Tibial artery (tissue), 4 donors: ENCODE data around the gene BCAS1.

Experiments used
- DNase-seq, 2 donors: peaks; one replicate each; pipeline ENCODE4 v3.0.0-alpha.2; 2019
- H3K27ac ChIP-seq, 2 donors: fragments of 200-600 bp; sonication (generic) in 1 of 2; 1 replicate in 1 of 2; 2 replicates in 1 of 2; pipeline ENCODE4 v1.5.1; 2018 to 2019; ENCODE audit warnings: mild to moderate bottlenecking in 1 of 2
- H3K27me3 ChIP-seq, 2 donors: fragments of 200-600 bp; sonication (generic) in 1 of 2; one replicate each; pipeline versions ENCODE4 v1.5.1 to v1.6.0; 2016 to 2019
- H3K36me3 ChIP-seq, 3 donors: fragments of 200-600 bp; sonication (generic) in 2 of 3; one replicate each; pipeline ENCODE4 v1.5.1; 2016 to 2019; ENCODE audit warnings: mild to moderate bottlenecking in 2 of 3
- H3K4me1 ChIP-seq, 4 donors: fragments of 200-600 bp; sonication (generic) in 2 of 4; 1 replicate in 3 of 4; 2 replicates in 1 of 4; pipeline ENCODE4 v1.5.1; 2016 to 2019
- H3K4me3 ChIP-seq, 2 donors: fragments of 200-600 bp; sonication (generic) in 1 of 2; 1 replicate in 1 of 2; 2 replicates in 1 of 2; pipeline ENCODE4 v1.5.1; 2018 to 2019; ENCODE audit warnings: mild to moderate bottlenecking in 2 of 2
- H3K9me3 ChIP-seq, 3 donors: fragments of 200-600 bp; sonication (generic) in 1 of 3; one replicate each; pipeline ENCODE4 v1.5.1; 2016 to 2019
- CTCF ChIP-seq, 2 experiments: fragments of 200-600 bp in 1 of 2; fragments of 450-650 bp in 1 of 2; IDR thresholded peaks; one replicate each; pipeline ENCODE4 v1.5.1; 2017 to 2019; ENCODE audit warnings: antibody characterized with exemption in 2 of 2, mild to moderate bottlenecking in 1 of 2, moderate library complexity in 1 of 2
- intact Hi-C: fragments of 100-400 bp; cut with DNase I; formaldehyde crosslinking; loops from one replicate; pipeline ENCODE4 v1.15.0; 2023; ENCODE audit warnings: low total_unique reads

The BCAS1 gene

GRCh38 chr20:53931597-53931996 lies 138.8 kb downstream of the BCAS1 start:
- H3K36me3 ChIP-seq = no peaks in the 10 kb centered on the region
- H3K9me3 ChIP-seq = no peaks in the 10 kb centered on the region
- no peak overlapping the region for H3K27ac ChIP-seq
- intact Hi-C loops = no loop called here
- H3K4me3 ChIP-seq = no peak overlapping the region
- H3K27me3 ChIP-seq = no peaks in the 10 kb centered on the region
- no peak for DNase-seq
- no peak for TF ChIP-seq CTCF (IDR thresholded peaks at IDR 0.05)
- peaks cover 0 to 15% (median 3%) of the 10 kb centered on the region in 4 donors for H3K4me1 ChIP-seq

GRCh38 chr20:53930651-53931504 lies 139.5 kb downstream of the BCAS1 start:
- intact Hi-C loops = no loop called here

GRCh38 chr20:53929974-53930650 lies 140.3 kb downstream of the BCAS1 start:
- Histone ChIP-seq H3K4me1 (peaks cover 0 to 13% (median 5%) of the 10 kb centered on the region in 4 donors), H3K27me3 (no peaks in the 10 kb centered on the region), H3K4me3 (no peak overlapping the region), H3K27ac (no peak overlapping the region), H3K36me3 (no peaks in the 10 kb centered on the region), H3K9me3 (no peaks in the 10 kb centered on the region)
- intact Hi-C loops = no loop called here
- no peak for DNase-seq
- TF ChIP-seq CTCF (IDR thresholded peaks at IDR 0.05) = no peak

More at GRCh38 chr20:53930651-53931504, 139.5 kb downstream of the BCAS1 start:
- H3K36me3 ChIP-seq = no peaks in the 10 kb centered on the region
- peaks cover 0 to 15% (median 5%) of the 10 kb centered on the region in 4 donors for H3K4me1 ChIP-seq
- H3K27ac ChIP-seq = no peak overlapping the region
- H3K4me3 ChIP-seq = no peak overlapping the region
- no peaks in the 10 kb centered on the region for H3K27me3 ChIP-seq
- H3K9me3 ChIP-seq = no peaks in the 10 kb centered on the region
- no peak for DNase-seq
- TF ChIP-seq CTCF (IDR thresholded peaks at IDR 0.05) = no peak

- Histone ChIP-seq H3K4me1 (peaks cover 0 to 6% (median 2%) of the 10 kb centered on the region in 4 donors), H3K27me3 (no peaks in the 10 kb centered on the region), H3K4me3 (no peak overlapping the region), H3K36me3 (no peaks in the 10 kb centered on the region), H3K27ac (no peak overlapping the region), H3K9me3 (no peaks in the 10 kb centered on the region)
- TF ChIP-seq CTCF (IDR thresholded peaks at IDR 0.05) = no peak
- intact Hi-C loops = no loop called here
- DNase-seq = no peak
These were observed 141.0 kb downstream of the BCAS1 start for GRCh38 chr20:53929399-53929798.

GRCh38 chr20:53927990-53928389 lies 142.4 kb downstream of the BCAS1 start:
- no peak for DNase-seq
- no peaks in the 10 kb centered on the region for H3K36me3 ChIP-seq
- no peak overlapping the region for H3K27ac ChIP-seq
- no peak overlapping the region for H3K4me3 ChIP-seq
- H3K9me3 ChIP-seq = no peaks in the 10 kb centered on the region
- peaks cover 0 to 4% (median 3%) of the 10 kb centered on the region in 4 donors for H3K4me1 ChIP-seq
- no peaks in the 10 kb centered on the region for H3K27me3 ChIP-seq
- intact Hi-C loops = no loop called here
- no peak for TF ChIP-seq CTCF (IDR thresholded peaks at IDR 0.05)
